A673 (cell line): ENCODE measurements around the gene SMC3.

Experiments
- CTCF ChIP-seq: fragments of 300-800, 200-600 bp; sonication (generic); conservative IDR thresholded peaks from 2 replicates; pipeline ENCODE4 v1.5.1; 2017; ENCODE audit warnings: low read depth, mild to moderate bottlenecking, antibody characterized with exemption, low read length, moderate library complexity, mixed read lengths
- EZH2 ChIP-seq: fragments of 200-600 bp; sonication (generic); IDR thresholded peaks from 2 replicates; pipeline ENCODE4 v1.6.1; 2017; ENCODE audit warnings: borderline replicate concordance, low read depth, mild to moderate bottlenecking, mixed read lengths, antibody characterized with exemption, low read length; ENCODE audit not compliant: poor library complexity, severe bottlenecking

- TF ChIP-seq CTCF (no peak), EZH2 (no peak)
Observed at GRCh38 chr10:110553905-110554304, 13.6 kb upstream of the SMC3 start.
